Neutrophil (primary cell): ENCODE measurements around the gene ASPHD2.

Experiments used
- H3K27ac ChIP-seq: fragments of 200-600 bp; sonication (generic); 2 replicates; pipeline ENCODE4 v1.5.1; 2016; ENCODE audit warnings: mild to moderate bottlenecking, moderate library complexity
- H3K27me3 ChIP-seq: fragments of 200-600 bp; sonication (generic); 2 replicates; pipeline ENCODE4 v1.6.0; 2016; ENCODE audit warnings: mild to moderate bottlenecking
- H3K36me3 ChIP-seq: fragments of 200-600 bp; sonication (generic); 2 replicates; pipeline ENCODE4 v1.5.1; 2017
- H3K4me1 ChIP-seq, 2 experiments: fragments of 200-600 bp in 1 of 2; sonication (generic) in 1 of 2; 1 replicate in 1 of 2; 2 replicates in 1 of 2; pipeline versions ENCODE4 v1.5.1 to v1.6.1; 2013 to 2016; ENCODE audit warnings: low read depth in 1 of 2, low read length in 1 of 2, mild to moderate bottlenecking in 1 of 2, moderate library complexity in 1 of 2; ENCODE audit not compliant: control insufficient read depth in 1 of 2, insufficient read depth in 1 of 2
- H3K4me3 ChIP-seq, 2 experiments: fragments of 200-600 bp in 1 of 2; sonication (generic) in 1 of 2; 1 replicate in 1 of 2; 2 replicates in 1 of 2; pipeline ENCODE4 v1.5.1; 2013 to 2016; ENCODE audit warnings: low read depth in 1 of 2, low read length in 1 of 2, mild to moderate bottlenecking in 1 of 2, moderate library complexity in 1 of 2
- H3K9me3 ChIP-seq: fragments of 200-600 bp; sonication (generic); 2 replicates; pipeline ENCODE4 v1.5.1; 2016
- TF ChIP-seq, protein P1 (sequence below): fragments of 200-600 bp; sonication (generic); IDR thresholded peaks from 2 replicates; pipeline ENCODE4 v1.5.1; 2016; ENCODE audit warnings: antibody characterized with exemption

The ASPHD2 gene

DNA sequence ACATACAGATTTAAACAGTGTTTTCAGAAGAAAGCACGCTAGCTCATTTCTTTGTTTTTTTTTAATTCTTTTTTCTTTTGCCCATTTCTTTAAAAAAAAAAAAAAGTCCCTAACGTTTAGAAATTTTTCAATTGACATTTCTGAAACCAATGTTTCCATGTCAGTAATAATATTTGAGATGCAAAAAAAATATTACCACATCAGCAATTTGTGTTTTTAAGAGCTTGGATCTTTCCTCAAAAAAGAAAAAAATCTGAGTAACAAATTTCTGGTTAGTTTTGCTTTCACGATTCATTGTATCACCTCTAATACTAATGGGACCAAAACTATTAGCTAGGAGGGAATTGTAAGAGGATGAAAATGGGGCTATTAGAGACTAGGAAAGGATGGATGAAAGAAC, 39.9 kb upstream of the ASPHD2 start:
- TF ChIP-seq, protein P1, sequence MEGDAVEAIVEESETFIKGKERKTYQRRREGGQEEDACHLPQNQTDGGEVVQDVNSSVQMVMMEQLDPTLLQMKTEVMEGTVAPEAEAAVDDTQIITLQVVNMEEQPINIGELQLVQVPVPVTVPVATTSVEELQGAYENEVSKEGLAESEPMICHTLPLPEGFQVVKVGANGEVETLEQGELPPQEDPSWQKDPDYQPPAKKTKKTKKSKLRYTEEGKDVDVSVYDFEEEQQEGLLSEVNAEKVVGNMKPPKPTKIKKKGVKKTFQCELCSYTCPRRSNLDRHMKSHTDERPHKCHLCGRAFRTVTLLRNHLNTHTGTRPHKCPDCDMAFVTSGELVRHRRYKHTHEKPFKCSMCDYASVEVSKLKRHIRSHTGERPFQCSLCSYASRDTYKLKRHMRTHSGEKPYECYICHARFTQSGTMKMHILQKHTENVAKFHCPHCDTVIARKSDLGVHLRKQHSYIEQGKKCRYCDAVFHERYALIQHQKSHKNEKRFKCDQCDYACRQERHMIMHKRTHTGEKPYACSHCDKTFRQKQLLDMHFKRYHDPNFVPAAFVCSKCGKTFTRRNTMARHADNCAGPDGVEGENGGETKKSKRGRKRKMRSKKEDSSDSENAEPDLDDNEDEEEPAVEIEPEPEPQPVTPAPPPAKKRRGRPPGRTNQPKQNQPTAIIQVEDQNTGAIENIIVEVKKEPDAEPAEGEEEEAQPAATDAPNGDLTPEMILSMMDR, result no peak
- Histone ChIP-seq H3K4me1 (peaks cover 0 to 8% of the 10 kb centered on the region in 2 experiments), H3K27ac (no peak overlapping the region), H3K4me3 (no peak overlapping the region), H3K9me3 (no peaks in the 10 kb centered on the region), H3K36me3 (no peaks in the 10 kb centered on the region), H3K27me3 (peaks cover 5% of the 10 kb centered on the region)

DNA sequence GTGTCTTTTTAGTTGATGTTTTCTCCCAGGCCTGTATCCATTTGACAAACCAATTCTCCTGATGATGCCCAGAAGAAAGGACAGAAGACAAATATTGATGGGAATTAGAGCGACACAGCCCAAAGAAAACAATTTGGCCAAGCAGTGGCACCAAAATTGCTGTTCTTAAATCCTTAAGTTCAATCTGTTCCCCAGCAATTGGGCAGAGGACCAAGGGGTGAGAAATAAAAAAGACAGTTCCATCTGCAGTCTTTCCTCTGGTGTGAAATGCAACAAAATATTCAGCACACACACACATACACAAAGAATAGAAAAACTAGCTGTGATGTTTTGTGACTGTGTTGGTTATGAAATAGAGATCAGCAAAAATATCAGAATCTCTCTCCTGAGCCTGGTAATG, 38.0 kb upstream of the ASPHD2 start:
- no peaks in the 10 kb centered on the region for H3K9me3 ChIP-seq
- TF ChIP-seq, protein P1, result no peak
- H3K27me3 ChIP-seq, result peaks cover 5% of the 10 kb centered on the region
- H3K4me1 ChIP-seq, result no peaks in the 10 kb centered on the region
- no peaks in the 10 kb centered on the region for H3K36me3 ChIP-seq
- no peak overlapping the region for H3K27ac ChIP-seq
- no peak overlapping the region for H3K4me3 ChIP-seq

GRCh38 chr22:26391623-26392022, 37.4 kb upstream of the ASPHD2 start:
- Histone ChIP-seq H3K9me3 (no peaks in the 10 kb centered on the region), H3K4me3 (no peak overlapping the region), H3K27me3 (peaks cover 5% of the 10 kb centered on the region), H3K27ac (no peak overlapping the region), H3K36me3 (no peaks in the 10 kb centered on the region), H3K4me1 (no peaks in the 10 kb centered on the region)
- TF ChIP-seq, protein P1, result no peak

- TF ChIP-seq, protein P1, result no peak
- no peaks in the 10 kb centered on the region for H3K9me3 ChIP-seq
- no peaks in the 10 kb centered on the region for H3K4me1 ChIP-seq
- H3K27ac ChIP-seq, result no peak overlapping the region
- H3K4me3 ChIP-seq, result no peak overlapping the region
- H3K36me3 ChIP-seq, result no peaks in the 10 kb centered on the region
- no peaks in the 10 kb centered on the region for H3K27me3 ChIP-seq
These were observed 35.1 kb upstream of the ASPHD2 start for GRCh38 chr22:26393929-26394328.

GRCh38 chr22:26394777-26395176, 34.3 kb upstream of the ASPHD2 start:
- no peaks in the 10 kb centered on the region for H3K4me1 ChIP-seq
- no peak overlapping the region for H3K4me3 ChIP-seq
- no peaks in the 10 kb centered on the region for H3K36me3 ChIP-seq
- TF ChIP-seq, protein P1, result no peak
- no peaks in the 10 kb centered on the region for H3K27me3 ChIP-seq
- H3K27ac ChIP-seq, result no peak overlapping the region
- H3K9me3 ChIP-seq, result no peaks in the 10 kb centered on the region

DNA sequence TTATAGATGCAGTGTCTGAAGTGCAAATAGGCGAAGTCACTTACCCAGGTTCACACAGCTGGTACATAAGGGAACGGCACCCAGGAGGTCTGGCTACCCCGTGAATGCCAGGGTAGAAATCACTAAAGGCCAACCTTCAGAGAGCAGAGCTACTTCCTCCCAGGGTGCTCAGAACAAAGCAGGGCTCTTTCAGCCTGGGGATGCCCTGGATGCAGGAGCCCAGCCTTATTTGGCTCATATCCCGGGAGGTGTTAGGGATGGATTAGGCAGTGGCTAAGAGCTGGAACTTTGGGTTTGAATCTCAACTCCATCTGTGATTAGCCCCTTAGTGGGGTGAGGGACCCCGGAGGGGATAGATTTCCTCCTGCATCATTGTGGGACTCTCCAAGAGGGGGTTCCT, 33.1 kb upstream of the ASPHD2 start:
- TF ChIP-seq, protein P1, result no peak
- H3K4me1 ChIP-seq, result no peaks in the 10 kb centered on the region
- H3K27me3 ChIP-seq, result no peaks in the 10 kb centered on the region
- no peaks in the 10 kb centered on the region for H3K36me3 ChIP-seq
- no peaks in the 10 kb centered on the region for H3K9me3 ChIP-seq
- no peak overlapping the region for H3K4me3 ChIP-seq
- no peak overlapping the region for H3K27ac ChIP-seq
